GM19395 (cell line): ENCODE results near the gene CHRD.

Source experiments
- ATAC-seq: cut with Tn5 transposase; IDR thresholded peaks from one replicate; pipeline ENCODE4 v1.9.1; 2021; ENCODE audit warnings: mild to moderate bottlenecking, moderate library complexity; ENCODE audit not compliant: unreplicated experiment

CHRD gene

GRCh38 chr3:184381261-184382224 lies 1.7 kb downstream of the CHRD start:
- ATAC-seq = no peak

- ATAC-seq = no peak
Observed at GRCh38 chr3:184382326-184383032, 2.6 kb downstream of the CHRD start.

- ATAC-seq = no peak
Observed at GRCh38 chr3:184383033-184383740, 3.3 kb downstream of the CHRD start.

- ATAC-seq = no peak
Observed at GRCh38 chr3:184384342-184384741, 4.5 kb downstream of the CHRD start.

GRCh38 chr3:184384856-184385422 lies 5.1 kb downstream of the CHRD start:
- ATAC-seq = no peak

- ATAC-seq = no peak
Observed at GRCh38 chr3:184386047-184386806, 6.4 kb downstream of the CHRD start.

- no peak for ATAC-seq
Observed at GRCh38 chr3:184387174-184387714, 7.4 kb downstream of the CHRD start.

GRCh38 chr3:184388164-184388935 lies 8.5 kb downstream of the CHRD start:
- ATAC-seq = no peak

- no peak for ATAC-seq
Observed at GRCh38 chr3:184388936-184389230, 9.0 kb downstream of the CHRD start.

GRCh38 chr3:184389384-184389783 lies 9.5 kb downstream of the CHRD start:
- ATAC-seq = no peak

GRCh38 chr3:184389935-184390528 lies 10.2 kb downstream of the CHRD start:
- no peak for ATAC-seq

GRCh38 chr3:184391266-184391665 lies 11.4 kb downstream of the CHRD start:
- no peak for ATAC-seq

GRCh38 chr3:184395320-184395660 lies 15.4 kb downstream of the CHRD start:
- no peak for ATAC-seq

- ATAC-seq = no peak
Observed at GRCh38 chr3:184399410-184399809, 19.6 kb downstream of the CHRD start.

GRCh38 chr3:184405075-184406030 lies 25.5 kb downstream of the CHRD start:
- no peak for ATAC-seq

GRCh38 chr3:184409331-184409926 lies 29.6 kb downstream of the CHRD start:
- ATAC-seq = no peak

- no peak for ATAC-seq
Observed at GRCh38 chr3:184409946-184410500, 30.2 kb downstream of the CHRD start.
